OCI-LY1 (cell line): ENCODE results near the gene CDKN2A.
A peak's percentile ranks its signal among the peaks of the same experiment; 100 is the strongest.

Experiments
- EZH2 ChIP-seq: fragments of 200-600 bp; sonication (generic), shearing (Covaris generic); IDR thresholded peaks from 2 replicates; pipeline ENCODE4 v1.8.0; 2017; ENCODE audit warnings: borderline replicate concordance, mixed run types, mild to moderate bottlenecking, antibody characterized with exemption, low read length, moderate library complexity, mixed read lengths
- TF ChIP-seq, protein P1 (sequence below): fragments of 200-600 bp; sonication (generic), shearing (Covaris generic); IDR thresholded peaks from 2 replicates; pipeline ENCODE4 v1.5.1; 2017; ENCODE audit warnings: mild to moderate bottlenecking, antibody characterized with exemption, low read length, moderate library complexity, mixed read lengths

DNA sequence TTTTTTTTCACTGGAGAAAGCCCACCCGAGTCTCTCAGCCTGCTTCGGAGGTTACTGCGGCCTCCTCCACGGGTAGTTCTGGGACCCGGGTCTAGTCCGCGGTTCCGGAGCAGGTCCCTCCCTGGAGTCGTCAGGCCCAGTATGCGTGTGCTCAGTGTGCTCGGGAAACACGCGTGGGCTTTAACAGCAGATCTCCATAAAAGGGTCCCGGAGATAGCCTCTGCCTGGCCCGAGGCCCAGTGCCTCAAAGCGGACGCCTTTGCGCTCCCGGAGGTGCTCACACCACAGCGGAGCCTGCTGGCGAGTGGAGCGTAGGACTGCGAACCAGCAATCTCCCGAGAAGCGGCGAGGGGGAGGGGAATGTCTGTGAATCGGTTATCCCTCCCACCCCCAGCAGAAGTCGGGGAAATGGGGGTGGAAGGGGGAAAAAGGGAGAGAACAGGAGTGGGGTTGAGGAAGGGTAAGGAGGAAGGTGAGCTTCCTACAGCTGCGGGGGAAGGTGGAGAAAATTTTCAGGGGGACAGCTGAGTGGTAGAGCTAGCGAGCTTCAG, 28.7 kb downstream of the CDKN2A start:
- TF ChIP-seq, protein P1, sequence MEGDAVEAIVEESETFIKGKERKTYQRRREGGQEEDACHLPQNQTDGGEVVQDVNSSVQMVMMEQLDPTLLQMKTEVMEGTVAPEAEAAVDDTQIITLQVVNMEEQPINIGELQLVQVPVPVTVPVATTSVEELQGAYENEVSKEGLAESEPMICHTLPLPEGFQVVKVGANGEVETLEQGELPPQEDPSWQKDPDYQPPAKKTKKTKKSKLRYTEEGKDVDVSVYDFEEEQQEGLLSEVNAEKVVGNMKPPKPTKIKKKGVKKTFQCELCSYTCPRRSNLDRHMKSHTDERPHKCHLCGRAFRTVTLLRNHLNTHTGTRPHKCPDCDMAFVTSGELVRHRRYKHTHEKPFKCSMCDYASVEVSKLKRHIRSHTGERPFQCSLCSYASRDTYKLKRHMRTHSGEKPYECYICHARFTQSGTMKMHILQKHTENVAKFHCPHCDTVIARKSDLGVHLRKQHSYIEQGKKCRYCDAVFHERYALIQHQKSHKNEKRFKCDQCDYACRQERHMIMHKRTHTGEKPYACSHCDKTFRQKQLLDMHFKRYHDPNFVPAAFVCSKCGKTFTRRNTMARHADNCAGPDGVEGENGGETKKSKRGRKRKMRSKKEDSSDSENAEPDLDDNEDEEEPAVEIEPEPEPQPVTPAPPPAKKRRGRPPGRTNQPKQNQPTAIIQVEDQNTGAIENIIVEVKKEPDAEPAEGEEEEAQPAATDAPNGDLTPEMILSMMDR: peak; percentile 69
- no peak for TF ChIP-seq EZH2
